Uterus (tissue), 2 donors: ENCODE measurements around the gene ZC3H4.

Experiments
- CTCF ChIP-seq, 4 experiments: fragments of 200-600 bp in 2 of 4; fragments of 450-650 bp in 2 of 4; sonication (generic) in 2 of 4; IDR thresholded peaks; one replicate each; pipeline ENCODE4 v1.5.1; 2016 to 2019; ENCODE audit warnings: antibody characterized with exemption in 4 of 4, mild to moderate bottlenecking in 2 of 4, moderate library complexity in 1 of 4
- POLR2A ChIP-seq, 2 donors: fragments of 450-650 bp; IDR thresholded peaks; one replicate each; pipeline ENCODE4 v1.6.1; 2016; ENCODE audit warnings: antibody characterized with exemption in 2 of 2, mild to moderate bottlenecking in 1 of 2, moderate library complexity in 1 of 2

GRCh38 chr19:47075179-47075810 is 38.3 kb downstream of the ZC3H4 start:
- no peak for TF ChIP-seq CTCF (IDR thresholded peaks at IDR 0.05)
- TF ChIP-seq POLR2A (IDR thresholded peaks at IDR 0.05) = no peak
